ENCODE measurements around the gene RANBP9. TPM values are rescaled to one million over a fixed set of nuclear protein-coding genes. Genes with fewer than 3 reads are reported as not detected.

Gene RANBP9
- total and polyA plus RNA-seq, 9 of the 15 experiments (the other 6 are each of a cell fraction or from before 2014, with no cell fraction given) = 27.5 to 130 (median 61.5) TPM

GRCh38 chr6:13710552-13711323 lies 897 bp downstream of the RANBP9 start (continued):
- TF ChIP-seq MCM7 (IDR thresholded peaks at IDR 0.05) (no peak), TEAD4 (IDR thresholded peaks at IDR 0.05; ENCODE audit: low read length) (no peak), TEAD4 (CRISPR knock-in tag; IDR thresholded peaks at IDR 0.05; ENCODE audit: borderline replicate concordance) (no peak), RCOR1 (IDR thresholded peaks at IDR 0.05; ENCODE audit: borderline replicate concordance in 1 of 2, low read depth in 2 of 2, low read length in 2 of 2) (peak in 1 of 2 experiments; percentile 10; a peak in 1 of 4 replicates), ZNF518B (CRISPR knock-in tag; IDR thresholded peaks at IDR 0.05) (no peak), YBX1 (IDR thresholded peaks at IDR 0.05) (no peak), ZNF780A (CRISPR knock-in tag; IDR thresholded peaks at IDR 0.05) (no peak), ZNF282 (CRISPR knock-in tag; IDR thresholded peaks at IDR 0.05) (no peak), TEAD2 (tag; IDR thresholded peaks at IDR 0.05) (no peak), ARID4B (CRISPR knock-in tag; IDR thresholded peaks at IDR 0.05) (peak; percentile 45; the same call in 1 of the 2 replicates), ZNF507 (tag; conservative IDR thresholded peaks at IDR 0.05) (no peak), GABPA (tag; conservative IDR thresholded peaks at IDR 0.05; ENCODE audit: low read depth) (no peak), MAX (CRISPR knock-in tag; IDR thresholded peaks at IDR 0.05) (peak; percentile 30; the same call in 1 of the 2 replicates), ZNF384 (IDR thresholded peaks at IDR 0.05; ENCODE audit: low read depth, low read length) (no peak), HDAC1 (IDR thresholded peaks at IDR 0.05) (peak in 1 of 2 experiments; percentile 57; a peak in 2 of 4 replicates), BRD9 (IDR thresholded peaks at IDR 0.05; ENCODE audit: low read depth, partially characterized antibody) (peak; percentile 47), EZH2 (IDR thresholded peaks at IDR 0.05; ENCODE audit: borderline replicate concordance, low read depth, low read length) (no peak), MED1 (CRISPR knock-in tag; IDR thresholded peaks at IDR 0.05; ENCODE audit: borderline replicate concordance) (no peak), CTBP1 (IDR thresholded peaks at IDR 0.05; ENCODE audit: borderline replicate concordance) (peak; percentile 77)

All from K562 (cell line).